OCI-LY7 (cell line): ENCODE measurements around the gene TEK. TPM values are rescaled to one million over a fixed set of nuclear protein-coding genes. Genes with fewer than 3 reads are reported as not detected.

Experiments used
- BruUV-seq: library from RNA; stranded (reverse); fragments of 400-500 nt; replicated peaks from 2 replicates; lab custom pipeline; 2021; lab: Mats Ljungman, UMichigan
- CTCF ChIA-PET: fragments of 300-600 bp; sonication (Branson Sonifier 250); formaldehyde crosslinking; loops from one replicate; lab custom pipeline; 2022; ENCODE audit warnings: antibody characterized with exemption; ENCODE audit not compliant: unreplicated experiment; lab: Charles Lee
- POLR2A ChIA-PET: fragments of 300-600 bp; sonication (Branson Sonifier 250); formaldehyde crosslinking; loops from one replicate; lab custom pipeline; 2022; ENCODE audit warnings: antibody characterized with exemption; lab: Charles Lee
- DNase-seq: peaks from one replicate; pipeline ENCODE4 v3.0.0-alpha.2; 2015; ENCODE audit warnings: low spot score
- H2AFZ ChIP-seq: fragments of 200-600 bp; sonication (generic), shearing (Covaris generic); 2 replicates; pipeline ENCODE4 v1.6.1; 2014; ENCODE audit warnings: mild to moderate bottlenecking, antibody characterized with exemption, low read length, moderate library complexity
- H3K27ac ChIP-seq: fragments of 200-600 bp; sonication (generic); 2 replicates; pipeline ENCODE4 v1.5.1; 2014; ENCODE audit warnings: mixed run types, low read depth, mild to moderate bottlenecking, moderate library complexity, low read length, inconsistent platforms; ENCODE audit not compliant: poor library complexity, severe bottlenecking
- H3K36me3 ChIP-seq: fragments of 200-600 bp; sonication (generic); 2 replicates; pipeline ENCODE4 v1.6.1; 2014; ENCODE audit warnings: mild to moderate bottlenecking, antibody characterized with exemption, low read length, moderate library complexity, mixed read lengths; ENCODE audit not compliant: insufficient read depth
- H3K4me1 ChIP-seq: fragments of 200-600 bp; sonication (generic); 2 replicates; pipeline ENCODE4 v1.5.1; 2014; ENCODE audit warnings: mild to moderate bottlenecking, low read length; ENCODE audit not compliant: insufficient read depth, poor library complexity, severe bottlenecking
- H3K4me2 ChIP-seq: fragments of 200-600 bp; sonication (generic); 2 replicates; pipeline ENCODE4 v1.6.1; 2014; ENCODE audit warnings: mild to moderate bottlenecking, low read length
- H3K4me3 ChIP-seq: fragments of 200-600 bp; sonication (generic); 2 replicates; pipeline ENCODE4 v1.5.1; 2014; ENCODE audit warnings: mild to moderate bottlenecking, low read depth, low read length; ENCODE audit not compliant: poor library complexity, severe bottlenecking
- H3K79me2 ChIP-seq: fragments of 200-600 bp; sonication (generic); 2 replicates; pipeline ENCODE4 v1.6.1; 2016; ENCODE audit warnings: low read depth, mild to moderate bottlenecking, low read length, moderate library complexity, mixed read lengths; ENCODE audit not compliant: insufficient read depth
- H3K9me2 ChIP-seq: fragments of 200-600 bp; sonication (generic); 2 replicates; pipeline ENCODE4 v1.6.1; 2016; ENCODE audit warnings: mild to moderate bottlenecking, low read length, mixed read lengths; ENCODE audit not compliant: insufficient read depth
- H3K9me3 ChIP-seq: fragments of 200-600 bp; sonication (generic); 2 replicates; pipeline ENCODE4 v1.6.1; 2014; ENCODE audit warnings: mild to moderate bottlenecking, mixed run types, low read length, mixed read lengths
- H4K20me1 ChIP-seq: fragments of 200-600 bp; sonication (generic); 2 replicates; pipeline ENCODE4 v1.6.1; 2014; ENCODE audit warnings: mild to moderate bottlenecking, antibody characterized with exemption, low read length, moderate library complexity, mixed read lengths; ENCODE audit not compliant: insufficient read depth
- EZH2phosphoT487 ChIP-seq: fragments of 200-600 bp; sonication (generic); IDR thresholded peaks from 2 replicates; pipeline ENCODE4 v1.6.1; 2018; ENCODE audit warnings: low read depth, borderline replicate concordance, mild to moderate bottlenecking, mixed run types, antibody characterized with exemption, low read length, moderate library complexity, mixed read lengths
- intact Hi-C: fragments of 100-400 bp; cut with micrococcal nuclease; formaldehyde crosslinking; loops from one replicate; pipeline ENCODE4 v1.10.0; 2022; ENCODE audit not compliant: unreplicated experiment
- total RNA-seq, 2 experiments: library from RNA; depleted of rRNA in 1 of 2; stranded (reverse); fragments of >200 nt in 1 of 2; shearing (Covaris generic) in 1 of 2; gene quantifications; 2 replicates each; pipeline ENCODE4 v1.2.3, GENCODE V29; 2014 to 2022
- TF ChIP-seq, protein P1 (sequence below): fragments of 200-600 bp; sonication (generic); conservative IDR thresholded peaks from 2 replicates; pipeline ENCODE4 v1.5.1; 2014; ENCODE audit warnings: mild to moderate bottlenecking, antibody characterized with exemption, low read length, moderate library complexity, mixed read lengths

Gene TEK
- total RNA-seq, 2 experiments from 2014 or later = not detected

DNA sequence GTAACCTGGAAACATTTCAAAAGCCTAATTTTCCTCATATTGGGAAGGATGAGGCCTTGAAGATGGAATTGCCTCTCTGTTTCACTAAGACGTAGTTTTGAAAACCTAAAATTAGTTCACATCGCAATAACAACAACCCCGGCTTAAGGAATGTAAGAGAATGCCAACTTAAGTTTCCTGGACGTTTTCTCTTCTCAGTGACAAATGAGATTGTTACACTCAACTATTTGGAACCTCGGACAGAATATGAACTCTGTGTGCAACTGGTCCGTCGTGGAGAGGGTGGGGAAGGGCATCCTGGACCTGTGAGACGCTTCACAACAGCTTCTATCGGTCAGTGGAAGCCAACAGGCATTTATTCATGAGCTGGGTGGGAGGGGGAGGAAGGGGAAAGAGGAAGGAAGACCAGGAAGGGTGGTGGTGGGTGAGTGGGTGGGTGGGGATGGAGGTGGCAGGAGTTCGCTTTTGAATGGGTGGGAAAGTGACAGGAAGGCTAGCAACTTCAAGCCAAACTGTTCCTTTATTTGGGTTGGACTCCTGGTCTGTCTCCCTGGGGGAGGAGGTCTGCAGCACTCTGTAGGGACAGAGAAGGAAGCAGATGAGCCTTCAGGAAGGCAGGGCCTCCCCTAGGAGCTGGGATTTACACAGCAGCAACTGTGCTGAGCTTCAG, 83.4 kb downstream of the TEK start:
- H3K4me2 ChIP-seq = no peak overlapping the region
- intact Hi-C loops = no loop called here
- H3K36me3 ChIP-seq = no peaks in the 10 kb centered on the region
- no peaks in the 10 kb centered on the region for H4K20me1 ChIP-seq
- no peaks in the 10 kb centered on the region for H3K9me3 ChIP-seq
- no peak overlapping the region for H3K4me3 ChIP-seq
- H3K27ac ChIP-seq = no peak overlapping the region
- no peaks in the 10 kb centered on the region for H3K4me1 ChIP-seq
- POLR2A ChIA-PET = no interaction called here
- H2AFZ ChIP-seq = no peak overlapping the region
- H3K79me2 ChIP-seq = no peaks in the 10 kb centered on the region
- TF ChIP-seq EZH2phosphoT487 = no peak
- TF ChIP-seq, protein P1, sequence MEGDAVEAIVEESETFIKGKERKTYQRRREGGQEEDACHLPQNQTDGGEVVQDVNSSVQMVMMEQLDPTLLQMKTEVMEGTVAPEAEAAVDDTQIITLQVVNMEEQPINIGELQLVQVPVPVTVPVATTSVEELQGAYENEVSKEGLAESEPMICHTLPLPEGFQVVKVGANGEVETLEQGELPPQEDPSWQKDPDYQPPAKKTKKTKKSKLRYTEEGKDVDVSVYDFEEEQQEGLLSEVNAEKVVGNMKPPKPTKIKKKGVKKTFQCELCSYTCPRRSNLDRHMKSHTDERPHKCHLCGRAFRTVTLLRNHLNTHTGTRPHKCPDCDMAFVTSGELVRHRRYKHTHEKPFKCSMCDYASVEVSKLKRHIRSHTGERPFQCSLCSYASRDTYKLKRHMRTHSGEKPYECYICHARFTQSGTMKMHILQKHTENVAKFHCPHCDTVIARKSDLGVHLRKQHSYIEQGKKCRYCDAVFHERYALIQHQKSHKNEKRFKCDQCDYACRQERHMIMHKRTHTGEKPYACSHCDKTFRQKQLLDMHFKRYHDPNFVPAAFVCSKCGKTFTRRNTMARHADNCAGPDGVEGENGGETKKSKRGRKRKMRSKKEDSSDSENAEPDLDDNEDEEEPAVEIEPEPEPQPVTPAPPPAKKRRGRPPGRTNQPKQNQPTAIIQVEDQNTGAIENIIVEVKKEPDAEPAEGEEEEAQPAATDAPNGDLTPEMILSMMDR = no peak
- H3K9me2 ChIP-seq = no peaks in the 10 kb centered on the region
- BruUV-seq = no TSS peak
- CTCF ChIA-PET = interaction anchor here (0.6 kb wide), 1 partner anchor 423 kb away, joined by 4 read pairs; no protein-coding TSS in a partner anchor
- no peak for DNase-seq

DNA sequence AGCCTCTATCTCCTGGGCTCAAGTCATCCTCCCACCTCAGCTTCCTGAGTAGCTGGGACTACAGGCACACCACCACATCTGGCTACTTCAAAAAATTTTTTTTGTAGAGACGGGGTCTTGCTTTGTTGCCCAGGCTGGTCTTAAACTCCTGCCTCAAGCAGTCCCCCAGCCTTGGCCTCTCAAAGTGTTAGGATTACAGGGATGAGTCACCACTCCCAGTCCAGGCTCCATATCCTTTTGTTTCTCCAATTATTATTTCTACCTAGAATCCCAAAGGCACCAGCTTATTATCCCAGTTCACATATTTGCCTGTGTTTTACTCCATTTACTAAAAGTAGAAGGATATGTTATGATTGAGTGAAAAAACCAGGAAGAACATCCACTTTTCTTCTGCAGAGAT, 84.9 kb downstream of the TEK start:
- TF ChIP-seq EZH2phosphoT487 = no peak
- TF ChIP-seq, protein P1 = no peak
- CTCF ChIA-PET = no interaction called here
- Histone ChIP-seq H3K4me3 (no peak overlapping the region), H3K4me1 (no peaks in the 10 kb centered on the region), H3K9me2 (no peaks in the 10 kb centered on the region), H3K27ac (no peak overlapping the region), H2AFZ (no peak overlapping the region), H3K79me2 (no peaks in the 10 kb centered on the region), H3K4me2 (no peak overlapping the region), H4K20me1 (no peaks in the 10 kb centered on the region), H3K36me3 (no peaks in the 10 kb centered on the region), H3K9me3 (no peaks in the 10 kb centered on the region)
- no TSS peak for BruUV-seq
- intact Hi-C loops = no loop called here
- DNase-seq = no peak
- POLR2A ChIA-PET = no interaction called here

DNA sequence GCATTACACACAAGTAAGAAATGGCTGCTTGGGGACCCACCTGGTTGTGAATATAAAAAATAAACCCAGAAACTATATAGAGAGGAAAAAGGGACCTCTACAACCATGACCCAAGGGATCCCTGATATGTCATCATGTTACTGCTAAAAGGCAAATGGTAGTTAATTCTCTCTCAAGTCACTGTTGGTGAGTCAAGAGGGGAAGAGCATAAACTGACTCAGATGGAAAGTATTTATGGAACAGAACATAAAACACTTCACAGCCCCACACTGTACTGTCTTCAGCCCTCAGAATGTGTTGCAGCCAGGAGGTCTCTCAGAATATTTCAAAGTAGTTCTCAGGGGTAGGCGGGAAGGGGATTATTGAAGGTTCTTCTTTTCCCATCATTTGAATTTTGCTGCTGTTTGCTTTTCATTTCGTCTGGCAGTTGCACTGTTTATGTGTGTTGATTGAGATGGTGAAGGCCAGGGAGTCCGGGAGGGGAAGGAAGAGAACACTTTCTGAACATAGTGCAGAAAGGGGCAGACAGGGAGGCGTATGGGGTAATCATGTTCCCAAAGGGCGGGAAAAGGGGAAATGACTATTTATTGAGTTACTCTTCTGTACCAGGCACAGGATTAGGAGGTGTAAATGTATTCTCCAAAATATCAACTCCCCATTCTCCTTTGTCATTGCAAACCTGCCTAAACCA, 85.5 kb downstream of the TEK start:
- ChIA-PET POLR2A (no interaction called here), CTCF (no interaction called here)
- H3K9me3 ChIP-seq = no peaks in the 10 kb centered on the region
- no peak overlapping the region for H3K27ac ChIP-seq
- H3K36me3 ChIP-seq = no peaks in the 10 kb centered on the region
- BruUV-seq = no TSS peak
- H3K79me2 ChIP-seq = no peaks in the 10 kb centered on the region
- no peaks in the 10 kb centered on the region for H3K9me2 ChIP-seq
- no peaks in the 10 kb centered on the region for H3K4me1 ChIP-seq
- intact Hi-C loops = no loop called here
- H2AFZ ChIP-seq = no peak overlapping the region
- H3K4me2 ChIP-seq = no peak overlapping the region
- no peaks in the 10 kb centered on the region for H4K20me1 ChIP-seq
- TF ChIP-seq, protein P1 = no peak
- TF ChIP-seq EZH2phosphoT487 = no peak
- H3K4me3 ChIP-seq = no peak overlapping the region
- no peak for DNase-seq
